Islet precursor cell (in vitro differentiated cells): ENCODE results near the gene PSMD1.

Experiments used
- DNase-seq: peaks from one replicate; pipeline ENCODE4 v3.0.0-alpha.2; 2018

Gene PSMD1

DNA sequence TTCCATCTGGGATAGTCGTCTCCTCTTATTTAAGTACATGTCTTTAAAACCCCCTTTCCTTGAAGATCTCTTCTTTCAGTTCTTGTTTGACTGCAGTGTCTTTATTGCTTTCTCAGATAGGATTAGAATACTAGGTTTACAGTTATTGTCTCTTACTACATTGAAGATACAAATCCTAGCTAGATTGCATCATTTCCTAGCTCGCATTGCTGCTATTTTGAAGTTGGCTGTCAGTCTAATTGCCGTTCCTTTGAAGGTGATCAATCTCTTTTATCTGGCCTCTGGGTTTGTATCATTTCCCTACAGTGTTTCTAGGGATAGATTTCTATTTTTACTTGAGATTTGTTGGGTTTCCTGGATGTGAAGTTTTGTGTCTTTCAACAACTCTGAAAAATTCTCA is 162.6 kb downstream of the PSMD1 start:
- DNase-seq: no peak

DNA sequence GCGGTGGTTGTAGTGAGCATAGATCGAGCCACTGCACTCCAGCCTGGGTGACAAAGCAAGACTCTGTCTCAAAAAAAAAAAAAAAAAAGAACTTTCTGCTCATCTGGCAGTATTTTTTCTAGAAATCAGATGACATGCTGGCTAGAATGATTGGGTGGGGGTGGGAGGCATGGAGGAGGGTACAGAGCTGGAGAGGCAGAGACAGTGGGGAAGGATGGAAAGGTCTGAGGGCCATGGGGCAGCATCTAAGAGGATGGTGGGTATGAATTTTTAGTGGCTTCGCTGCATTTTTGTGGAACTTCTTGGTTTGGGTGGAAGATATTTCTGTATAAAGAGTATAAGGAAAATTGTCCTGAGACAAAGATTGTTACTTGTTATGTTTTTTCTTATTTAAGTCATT is 165.1 kb downstream of the PSMD1 start:
- no peak for DNase-seq
